ENCODE data around the gene NOX5. TPM values are rescaled to one million over a fixed set of nuclear protein-coding genes. Genes with fewer than 3 reads are reported as not detected.

Gene NOX5
- total and polyA plus RNA-seq, 2 experiments from 2014 or later: 0.11 TPM; not detected in 1

DNA sequence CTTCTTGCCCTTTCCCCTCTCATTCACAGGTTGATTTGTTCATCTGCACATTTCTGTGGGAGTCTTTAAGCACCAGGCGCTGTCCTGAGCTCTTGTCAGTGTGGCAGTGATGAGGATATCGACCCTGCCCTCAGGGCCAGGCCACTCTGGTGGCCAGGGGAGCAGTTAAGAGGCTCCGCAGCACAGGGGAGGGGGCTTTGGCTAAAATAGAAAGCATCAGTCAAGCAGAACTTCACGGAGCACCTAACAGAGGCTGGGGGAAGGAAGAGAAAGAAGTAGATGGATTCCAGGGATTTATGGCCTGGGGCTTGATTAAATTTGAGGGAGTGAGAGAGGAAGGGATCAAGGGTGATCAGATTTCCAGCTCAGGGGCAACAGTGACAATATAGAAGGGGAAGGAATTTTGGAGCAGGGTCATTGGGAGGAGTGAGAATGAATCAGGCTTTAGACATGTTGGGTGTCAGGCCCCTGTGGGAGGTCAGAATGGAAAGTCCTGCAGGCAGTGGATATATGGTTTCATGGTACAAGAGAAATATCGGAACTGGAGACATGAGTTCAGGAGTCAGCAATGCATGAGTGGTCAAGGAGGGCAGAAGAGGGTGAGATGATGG, 73.0 kb downstream of the NOX5 start:
- H3F3A ChIP-seq (ENCODE audit: insufficient read depth): no peaks in the 10 kb centered on the region
- no peaks in the 10 kb centered on the region for H3K9me2 ChIP-seq (ENCODE audit: insufficient read depth)
- TF ChIP-seq EZH2 (IDR thresholded peaks at IDR 0.05; ENCODE audit: insufficient read depth, poor library complexity, severe bottlenecking) (no peak), EZH2phosphoT487 (IDR thresholded peaks at IDR 0.05; ENCODE audit: insufficient read depth, low read depth) (no peak)
- H3K79me2 ChIP-seq (ENCODE audit: insufficient read depth): no peaks in the 10 kb centered on the region
- DNase-seq: no peak
- peaks cover 34% of the 10 kb centered on the region; the same call in 1 of the 2 replicates for H3K27me3 ChIP-seq (replicated peaks; ENCODE audit: insufficient read depth)
- no peak overlapping the region for H3K4me2 ChIP-seq (ENCODE audit: unreplicated experiment)
- H3K9me3 ChIP-seq (ENCODE audit: low read depth): no peaks in the 10 kb centered on the region
- in situ Hi-C loops (cut with MboI): no loop called here
- WGBS, 2 experiments (ENCODE audit: low coverage in 1 of 2, low lambda C conversion rate in 2 of 2, missing lambda C conversion rate in 2 of 2): 68 to 72% methylated on average over 5 of the region's 5 CpGs
- peaks cover 1% of the 10 kb centered on the region; the same call in 1 of the 2 replicates for H3K4me1 ChIP-seq (ENCODE audit: insufficient read depth)
- H3K4me3 ChIP-seq: no peak overlapping the region
- no peaks in the 10 kb centered on the region for H4K20me1 ChIP-seq (ENCODE audit: insufficient read depth)
- H3K36me3 ChIP-seq (ENCODE audit: low read depth): no peaks in the 10 kb centered on the region
- no peak overlapping the region for H2AFZ ChIP-seq
- H3K27ac ChIP-seq: no peak overlapping the region
- no peak overlapping the region for H3K9ac ChIP-seq

DNA sequence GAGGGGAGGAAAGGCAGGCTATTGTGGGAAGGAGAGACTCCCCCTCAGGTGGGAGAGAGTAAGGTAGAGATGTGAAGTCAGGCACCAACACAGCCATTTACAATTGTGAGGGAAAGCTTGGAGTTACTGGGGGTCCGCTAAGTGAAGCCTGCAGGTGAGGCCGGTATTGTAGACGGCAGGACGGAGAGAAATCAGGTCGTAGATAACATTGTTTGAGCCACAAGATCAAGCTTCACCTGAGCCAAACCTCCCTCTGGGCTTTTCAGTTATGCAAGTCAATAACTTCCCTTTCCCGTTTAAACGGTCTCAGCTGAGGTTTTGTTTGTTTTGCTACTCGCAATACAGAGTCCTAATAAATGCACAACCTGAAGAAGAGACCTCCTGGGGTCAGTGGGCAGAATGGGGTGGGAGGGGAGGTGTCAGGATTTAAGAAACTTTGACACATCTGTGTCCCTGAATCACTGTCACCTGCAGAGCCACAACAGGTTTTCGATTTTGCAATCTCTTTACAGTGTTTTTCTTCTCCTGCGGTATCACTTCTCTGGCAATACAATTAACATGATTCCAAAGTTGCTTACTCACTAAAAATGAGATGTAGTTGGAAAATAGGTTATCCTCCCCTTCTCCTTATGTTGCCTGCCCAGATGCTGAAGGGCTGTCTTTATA, 73.9 kb downstream of the NOX5 start:
- no peak overlapping the region for H3K9ac ChIP-seq
- H3K36me3 ChIP-seq (ENCODE audit: low read depth): no peaks in the 10 kb centered on the region
- 70 to 71% methylated on average over 10 of the region's 10 CpGs for WGBS, 2 experiments (ENCODE audit: low coverage in 1 of 2, low lambda C conversion rate in 2 of 2, missing lambda C conversion rate in 2 of 2)
- no peaks in the 10 kb centered on the region for H3F3A ChIP-seq (ENCODE audit: insufficient read depth)
- H2AFZ ChIP-seq: no peak overlapping the region
- in situ Hi-C loops (cut with MboI): no loop called here
- H3K4me1 ChIP-seq (ENCODE audit: insufficient read depth): no peaks in the 10 kb centered on the region
- no peaks in the 10 kb centered on the region for H3K79me2 ChIP-seq (ENCODE audit: insufficient read depth)
- no peak overlapping the region for H3K4me2 ChIP-seq (ENCODE audit: unreplicated experiment)
- H3K9me3 ChIP-seq (ENCODE audit: low read depth): no peaks in the 10 kb centered on the region
- no peak overlapping the region for H3K27ac ChIP-seq
- H3K4me3 ChIP-seq: no peak overlapping the region
- peaks cover 34% of the 10 kb centered on the region; the same call in 1 of the 2 replicates for H3K27me3 ChIP-seq (replicated peaks; ENCODE audit: insufficient read depth)
- H3K9me2 ChIP-seq (ENCODE audit: insufficient read depth): no peaks in the 10 kb centered on the region
- no peak for DNase-seq
- no peak for TF ChIP-seq EZH2 (IDR thresholded peaks at IDR 0.05; ENCODE audit: insufficient read depth, poor library complexity, severe bottlenecking)
- TF ChIP-seq EZH2phosphoT487 (IDR thresholded peaks at IDR 0.05; ENCODE audit: insufficient read depth, low read depth): no peak
- H4K20me1 ChIP-seq (ENCODE audit: insufficient read depth): no peaks in the 10 kb centered on the region

DNA sequence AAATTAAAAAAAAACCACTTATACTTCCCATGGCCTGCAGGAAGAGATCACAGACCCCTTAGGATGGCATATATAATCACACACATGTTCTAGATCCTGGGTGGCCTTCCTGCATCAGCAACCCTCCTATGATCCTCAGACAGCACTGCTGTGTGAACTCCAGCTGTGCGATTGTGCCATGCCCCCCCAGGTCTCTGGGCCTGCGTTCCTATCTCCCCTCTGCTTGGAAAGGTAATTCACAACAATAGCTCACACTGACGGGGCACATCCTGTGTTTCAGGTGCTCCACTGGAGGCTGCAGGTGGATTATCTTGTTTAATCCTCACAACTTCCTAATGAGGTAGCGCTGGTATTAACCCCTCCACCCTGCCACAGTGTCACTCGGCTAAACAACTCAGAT, 74.8 kb downstream of the NOX5 start:
- no peak for TF ChIP-seq EZH2 (IDR thresholded peaks at IDR 0.05; ENCODE audit: insufficient read depth, poor library complexity, severe bottlenecking)
- TF ChIP-seq EZH2phosphoT487 (IDR thresholded peaks at IDR 0.05; ENCODE audit: insufficient read depth, low read depth): no peak
- Histone ChIP-seq H3K27me3 (replicated peaks; ENCODE audit: insufficient read depth) (peaks cover 34% of the 10 kb centered on the region; the same call in 1 of the 2 replicates), H3K79me2 (ENCODE audit: insufficient read depth) (no peaks in the 10 kb centered on the region), H2AFZ (no peak overlapping the region), H3F3A (ENCODE audit: insufficient read depth) (no peaks in the 10 kb centered on the region), H3K27ac (no peak overlapping the region), H3K4me1 (ENCODE audit: insufficient read depth) (no peaks in the 10 kb centered on the region), H3K36me3 (ENCODE audit: low read depth) (no peaks in the 10 kb centered on the region), H3K4me2 (ENCODE audit: unreplicated experiment) (no peak overlapping the region), H4K20me1 (ENCODE audit: insufficient read depth) (no peaks in the 10 kb centered on the region), H3K9me3 (ENCODE audit: low read depth) (no peaks in the 10 kb centered on the region), H3K9me2 (ENCODE audit: insufficient read depth) (no peaks in the 10 kb centered on the region), H3K4me3 (no peak overlapping the region), H3K9ac (no peak overlapping the region)
- WGBS, 2 experiments (ENCODE audit: low coverage in 1 of 2, low lambda C conversion rate in 2 of 2, missing lambda C conversion rate in 2 of 2): 63 to 69% methylated on average over 5 of the region's 5 CpGs
- no peak for DNase-seq
- in situ Hi-C loops (cut with MboI): no loop called here

DNA sequence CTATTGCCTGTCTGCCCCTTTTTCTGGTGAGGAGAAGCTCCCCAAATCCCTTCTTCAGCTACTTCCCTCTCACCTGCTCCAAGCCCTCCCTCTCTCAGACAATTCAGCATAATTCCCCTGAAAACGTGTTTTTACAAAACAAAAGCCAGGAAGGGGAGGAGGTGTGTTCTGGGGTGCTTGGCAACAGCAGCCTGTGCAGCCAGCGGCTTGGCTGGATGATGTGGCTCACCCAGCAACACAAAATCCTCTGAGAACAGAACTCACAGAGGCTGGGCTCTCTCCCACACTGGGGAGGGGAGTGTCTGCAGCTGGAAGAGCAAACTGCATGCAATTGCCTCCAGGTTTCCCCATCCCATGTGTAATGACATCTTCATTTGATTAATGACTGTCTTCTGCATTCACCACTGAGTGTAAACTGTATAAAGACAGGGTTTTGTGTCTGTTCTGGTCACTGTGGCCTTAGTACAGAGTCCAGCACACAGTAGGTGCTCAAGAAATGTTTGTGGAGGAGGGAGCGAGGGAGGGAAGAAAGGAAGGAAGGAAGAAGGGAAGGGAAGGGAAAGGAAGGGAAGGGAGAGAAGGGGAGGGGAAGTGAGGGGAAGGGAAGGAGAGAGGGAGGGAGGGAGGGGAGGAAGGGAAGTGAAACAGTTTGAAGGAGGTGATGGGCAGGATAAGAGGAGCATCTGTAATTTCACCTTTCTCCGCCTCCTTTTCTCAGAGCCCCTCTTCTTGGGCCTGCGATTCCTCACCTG, 75.9 kb downstream of the NOX5 start:
- H2AFZ ChIP-seq: no peak overlapping the region
- H3K27me3 ChIP-seq (replicated peaks; ENCODE audit: insufficient read depth): peaks cover 31% of the 10 kb centered on the region
- no peaks in the 10 kb centered on the region for H3F3A ChIP-seq (ENCODE audit: insufficient read depth)
- no peak overlapping the region for H3K4me2 ChIP-seq (ENCODE audit: unreplicated experiment)
- H3K9me2 ChIP-seq (ENCODE audit: insufficient read depth): no peaks in the 10 kb centered on the region
- no peaks in the 10 kb centered on the region for H3K79me2 ChIP-seq (ENCODE audit: insufficient read depth)
- no peak overlapping the region for H3K4me3 ChIP-seq
- peak; percentile 49 for DNase-seq
- no peak for TF ChIP-seq EZH2phosphoT487 (IDR thresholded peaks at IDR 0.05; ENCODE audit: insufficient read depth, low read depth)
- TF ChIP-seq EZH2 (IDR thresholded peaks at IDR 0.05; ENCODE audit: insufficient read depth, poor library complexity, severe bottlenecking): no peak
- in situ Hi-C loops (cut with MboI): no loop called here
- no peaks in the 10 kb centered on the region for H3K36me3 ChIP-seq (ENCODE audit: low read depth)
- no peak overlapping the region for H3K27ac ChIP-seq
- 49 to 50% methylated on average over 5 of the region's 5 CpGs for WGBS, 2 experiments (ENCODE audit: low coverage in 1 of 2, low lambda C conversion rate in 2 of 2, missing lambda C conversion rate in 2 of 2)
- no peak overlapping the region for H3K9ac ChIP-seq
- no peaks in the 10 kb centered on the region for H4K20me1 ChIP-seq (ENCODE audit: insufficient read depth)
- no peaks in the 10 kb centered on the region for H3K9me3 ChIP-seq (ENCODE audit: low read depth)
- H3K4me1 ChIP-seq (ENCODE audit: insufficient read depth): no peaks in the 10 kb centered on the region

All from GM23248 (cell line).